Measurements from ENCODE around the gene SVOP. TPM values are rescaled to one million over a fixed set of nuclear protein-coding genes. Genes with fewer than 3 reads are reported as not detected.

The SVOP gene
- total and polyA plus RNA-seq, 2 of the 4 experiments (the other 2 are of a cell fraction), result not detected

GRCh38 chr12:109020146-109020795 is 597 bp downstream of the SVOP start:
- no peak overlapping the region for H4K5ac ChIP-seq (ENCODE audit: low read depth, low read length)
- no peaks in the 10 kb centered on the region for H3K27me3 ChIP-seq (ENCODE audit: control insufficient read depth, insufficient read depth, low read length)
- no peak overlapping the region for H3K4ac ChIP-seq (ENCODE audit: low read depth, low read length)
- dilution Hi-C loops (cut with HindIII; ENCODE audit: low sequenced_read_pairs, unreplicated experiment) (no loop called here), in situ Hi-C loops (cut with MboI; ENCODE audit: low sequenced_read_pairs) (no loop called here), intact Hi-C loops (cut with micrococcal nuclease) (loop anchor here (2.0 kb wide), 1 partner anchor 33 kb away; the partner anchor contains the start of gene USP30)
- ChIA-PET CTCF (interaction anchor here (0.8 kb wide), 1 partner anchor 11 kb away, joined by 4 read pairs; no protein-coding TSS in a partner anchor), POLR2A (ENCODE audit: unreplicated experiment) (no interaction called here)
- no peak overlapping the region for H3K9ac ChIP-seq (ENCODE audit: low read depth, low read length)
- no peaks in the 10 kb centered on the region for H3K79me1 ChIP-seq (ENCODE audit: low read depth in 1 of 2, low read length in 2 of 2)
- no peak overlapping the region for H3K56ac ChIP-seq (ENCODE audit: extremely low read depth, insufficient read depth, low read length)
- H2AFZ ChIP-seq (replicated peaks; ENCODE audit: low read length, poor library complexity), result no peak overlapping the region
- TF ChIP-seq CHD1 (IDR thresholded peaks at IDR 0.05; ENCODE audit: low read depth, low read length) (no peak), NFE2L2 (IDR thresholded peaks at IDR 0.05; ENCODE audit: low read depth, low read length) (no peak), RAD21 (IDR thresholded peaks at IDR 0.05; ENCODE audit: low read length) (no peak), USF2 (IDR thresholded peaks at IDR 0.05; ENCODE audit: low read depth, low read length) (no peak), MAFK (IDR thresholded peaks at IDR 0.05; ENCODE audit: low read depth, low read length) (no peak), MXI1 (IDR thresholded peaks at IDR 0.05; ENCODE audit: borderline replicate concordance, low read depth, low read length) (no peak), MAZ (IDR thresholded peaks at IDR 0.05; ENCODE audit: borderline replicate concordance, low read depth, low read length) (no peak), RFX5 (IDR thresholded peaks at IDR 0.05; ENCODE audit: low read depth, low read length) (no peak), RCOR1 (IDR thresholded peaks at IDR 0.05; ENCODE audit: insufficient replicate concordance, low read length) (no peak), CTCF (conservative IDR thresholded peaks at IDR 0.05; ENCODE audit: low read depth, low read length) (no peak)
- no peak overlapping the region for H3K4me3 ChIP-seq (ENCODE audit: insufficient read depth, low read depth, low read length)
- no peak overlapping the region for H3K4me2 ChIP-seq (ENCODE audit: low read depth, low read length)
- no peaks in the 10 kb centered on the region for H4K20me1 ChIP-seq (ENCODE audit: insufficient read depth, low read length)
- no peaks in the 10 kb centered on the region for H3K9me3 ChIP-seq (ENCODE audit: control insufficient read depth, insufficient read depth, low read length)
- DNase-seq (no peak), ATAC-seq (ENCODE audit: low read depth) (no peak)
- H3K36me3 ChIP-seq (ENCODE audit: control insufficient read depth, insufficient read depth, low read length), result no peaks in the 10 kb centered on the region
- no peak overlapping the region for H3K14ac ChIP-seq (replicated peaks; ENCODE audit: low read depth, low read length)
- no peak overlapping the region for H3K23ac ChIP-seq (ENCODE audit: low read depth, low read length)
- no peak overlapping the region for H3K27ac ChIP-seq (ENCODE audit: insufficient read depth, low read length)
- no peak overlapping the region for H2AK9ac ChIP-seq (replicated peaks; ENCODE audit: low read depth, low read length, poor library complexity)
- H4K91ac ChIP-seq (ENCODE audit: insufficient read depth, low read depth, low read length), result no peak overlapping the region
- no peak overlapping the region for H3K18ac ChIP-seq (ENCODE audit: low read depth, low read length)
- no peak overlapping the region for H2BK5ac ChIP-seq (ENCODE audit: low read depth, low read length, poor library complexity, severe bottlenecking)
- no peak overlapping the region for H2AK5ac ChIP-seq (ENCODE audit: low read depth, low read length)
- WGBS, 2 experiments (ENCODE audit: extremely low coverage in 2 of 2, insufficient read length in 1 of 2), result 65% methylated on average over 4 of the region's 7 CpGs; no CpG with 5 or more reads in 1 of the 2 experiments
- no peaks in the 10 kb centered on the region for H3K9me1 ChIP-seq (ENCODE audit: insufficient read depth, low read length)
- no peaks in the 10 kb centered on the region for H3K4me1 ChIP-seq (ENCODE audit: control insufficient read depth, insufficient read depth, low read length)
- no peak overlapping the region for H2BK20ac ChIP-seq (ENCODE audit: low read depth, low read length)
- H2BK15ac ChIP-seq (ENCODE audit: low read depth, low read length), result no peak overlapping the region
- no TSS peak for BruUV-seq (replicated peaks)
- no peak overlapping the region for H2BK120ac ChIP-seq (ENCODE audit: low read depth, low read length)
- no peak overlapping the region for H4K8ac ChIP-seq (ENCODE audit: low read depth in 2 of 2, low read length in 2 of 2)
